ELF-1 (cell line): ENCODE results near the gene NTRK3.

Experiments
- DNase-seq: peaks from one replicate; pipeline ENCODE4 v3.0.0-alpha.2; 2016; ENCODE audit warnings: low read depth, low spot score

Gene NTRK3

GRCh38 chr15:88231909-88232644 is 24.5 kb downstream of the NTRK3 start:
- no peak for DNase-seq

- no peak for DNase-seq
Observed at GRCh38 chr15:88230823-88231222, 25.7 kb downstream of the NTRK3 start.

DNA sequence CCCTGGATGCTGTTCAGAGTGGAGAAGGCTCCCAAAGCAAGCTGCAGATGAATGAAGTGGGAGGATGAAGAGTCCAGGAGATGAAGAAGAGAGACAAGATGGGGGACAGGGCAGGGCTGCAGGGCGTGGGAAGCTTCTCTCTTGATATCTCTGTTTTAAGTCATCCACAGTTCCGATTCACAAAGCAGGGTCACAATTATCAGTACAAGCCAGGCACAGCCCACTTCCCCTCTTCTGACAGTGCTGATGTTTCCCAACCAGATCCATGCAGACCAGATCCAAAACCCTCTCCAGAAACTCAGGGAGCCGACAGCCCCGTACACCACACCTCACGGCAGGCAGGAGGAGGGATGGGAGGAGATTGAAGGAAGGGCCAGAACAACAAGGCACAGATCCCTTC is 31.1 kb downstream of the NTRK3 start:
- DNase-seq = no peak

DNA sequence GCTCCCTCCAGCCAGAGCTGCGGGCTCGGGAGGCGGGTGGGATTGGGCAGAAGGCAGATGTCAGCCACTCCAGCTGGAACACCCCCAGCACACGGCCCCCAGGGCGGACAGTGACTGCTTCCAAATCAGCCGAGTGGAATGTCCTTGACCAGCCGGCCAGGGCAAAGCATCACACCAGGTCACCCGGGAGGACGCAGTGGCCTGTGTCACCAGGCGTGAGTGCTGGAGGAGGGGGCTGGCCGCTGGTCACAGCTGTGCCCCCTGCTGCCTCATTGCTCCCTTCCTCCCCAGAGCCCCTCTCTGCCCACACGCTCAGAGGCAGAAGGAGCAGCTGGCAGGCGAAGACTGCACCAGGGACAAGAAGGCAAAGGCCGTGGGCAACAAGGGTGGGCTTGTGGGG is 33.5 kb downstream of the NTRK3 start:
- no peak for DNase-seq

- no peak for DNase-seq
Observed at GRCh38 chr15:88221836-88222235, 34.7 kb downstream of the NTRK3 start.

- DNase-seq = no peak
Observed at GRCh38 chr15:88220443-88221335, 35.9 kb downstream of the NTRK3 start.

GRCh38 chr15:88219623-88220022 is 36.9 kb downstream of the NTRK3 start:
- no peak for DNase-seq

DNA sequence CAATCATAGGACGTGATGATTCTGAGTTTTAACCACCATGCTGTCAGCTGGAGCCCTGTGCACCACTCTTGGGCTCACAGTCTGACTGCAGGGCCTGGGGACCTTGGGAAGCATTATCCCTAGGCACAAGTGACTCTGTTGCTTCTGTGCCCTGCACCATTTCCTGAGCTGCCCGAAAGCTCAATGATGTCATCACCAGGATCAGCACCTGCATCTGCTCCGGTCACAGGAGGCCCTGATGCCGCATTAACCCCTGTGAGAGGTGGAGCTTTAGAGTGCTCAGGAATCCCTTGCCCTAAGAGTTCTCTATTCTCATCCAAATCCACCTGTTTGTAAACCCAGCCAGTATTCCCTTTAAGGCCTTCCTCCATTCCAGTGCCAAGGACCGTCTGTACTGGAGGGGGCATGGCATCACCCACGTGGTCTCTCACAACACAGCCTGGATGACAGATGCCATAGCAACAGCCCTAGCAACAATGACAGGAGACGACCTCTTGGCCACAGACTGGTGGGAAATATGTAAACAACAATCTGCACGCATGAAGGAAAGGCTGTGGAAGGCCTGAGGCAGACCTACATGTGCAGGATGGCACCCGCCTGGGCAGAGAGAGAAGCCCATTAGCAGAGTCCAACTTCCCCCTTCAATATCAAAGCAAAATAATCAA is 37.9 kb downstream of the NTRK3 start:
- no peak for DNase-seq

DNA sequence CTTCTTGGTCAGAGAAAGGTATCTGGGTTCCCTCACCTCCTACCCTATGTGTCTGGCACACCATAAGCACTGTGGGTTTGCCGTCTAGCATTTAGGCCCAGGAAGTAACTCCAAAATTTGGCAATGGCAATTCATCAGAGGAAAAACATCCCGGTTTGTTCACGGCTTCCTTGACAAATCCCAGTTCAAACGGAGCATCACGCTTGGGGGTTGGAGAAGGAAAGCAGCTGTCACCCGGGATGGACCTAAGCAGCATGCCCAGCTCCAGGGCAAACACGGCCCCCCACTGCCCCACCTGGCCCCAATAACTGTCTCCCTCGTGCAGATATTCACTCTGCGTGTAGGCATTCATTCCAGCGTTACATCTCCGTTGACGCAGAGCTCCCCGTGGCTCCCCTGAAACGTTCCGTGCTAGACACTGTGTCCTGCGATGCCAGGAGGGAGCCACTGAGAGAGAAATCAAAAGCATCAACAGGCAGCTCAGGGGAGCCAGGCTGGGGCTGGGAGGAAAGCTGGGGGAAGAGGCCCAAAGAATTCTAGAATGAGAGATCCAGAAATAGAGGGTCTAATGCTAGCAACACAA is 41.4 kb downstream of the NTRK3 start:
- no peak for DNase-seq

GRCh38 chr15:88209111-88209510 is 47.4 kb downstream of the NTRK3 start:
- DNase-seq = no peak

GRCh38 chr15:88208396-88208795 is 48.1 kb downstream of the NTRK3 start:
- DNase-seq = no peak

GRCh38 chr15:88207565-88207964 is 49.0 kb downstream of the NTRK3 start:
- no peak for DNase-seq

DNA sequence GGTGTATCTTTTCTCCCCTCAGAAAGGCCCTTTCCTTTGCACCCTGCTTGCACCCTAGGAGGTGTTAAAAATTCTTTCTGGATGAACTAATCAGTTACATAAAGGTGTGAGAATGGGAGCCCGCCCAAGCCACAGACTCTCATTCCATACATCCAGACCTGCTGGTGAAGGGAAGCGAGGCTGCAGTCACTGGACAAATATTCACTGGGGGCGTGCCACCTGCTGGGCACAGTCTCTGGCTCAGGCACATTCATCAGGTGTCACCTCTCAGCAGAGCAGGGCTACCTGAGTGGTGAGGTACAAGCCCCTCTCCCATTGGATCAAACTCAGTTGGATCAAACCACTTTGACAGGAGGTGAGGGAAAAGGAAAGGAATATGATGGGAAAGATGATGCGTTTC is 52.0 kb downstream of the NTRK3 start:
- no peak for DNase-seq

GRCh38 chr15:88202231-88202630 is 54.3 kb downstream of the NTRK3 start:
- no peak for DNase-seq

- no peak for DNase-seq
Observed at GRCh38 chr15:88201207-88201606, 55.3 kb downstream of the NTRK3 start.

DNA sequence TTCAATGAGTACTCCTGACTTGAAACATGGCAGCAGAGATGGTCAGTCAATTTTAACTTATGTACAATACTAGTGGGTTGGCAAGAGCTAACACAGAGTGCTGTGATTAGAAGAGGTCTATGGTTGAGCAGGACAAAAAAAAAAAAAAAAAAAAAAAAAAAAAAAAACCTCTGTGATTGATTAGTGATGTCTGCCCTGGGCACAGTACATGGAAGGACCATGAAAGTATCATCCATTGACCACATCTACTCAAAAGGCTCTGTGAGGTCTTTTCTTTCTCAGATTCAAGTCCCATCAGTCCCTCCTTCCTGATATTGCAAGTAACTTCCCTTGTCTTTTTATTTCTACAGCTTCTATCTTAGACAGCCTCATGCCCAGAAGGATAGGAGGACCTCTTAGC is 59.6 kb downstream of the NTRK3 start:
- no peak for DNase-seq

GRCh38 chr15:88194162-88194561 is 62.4 kb downstream of the NTRK3 start:
- DNase-seq = no peak

DNA sequence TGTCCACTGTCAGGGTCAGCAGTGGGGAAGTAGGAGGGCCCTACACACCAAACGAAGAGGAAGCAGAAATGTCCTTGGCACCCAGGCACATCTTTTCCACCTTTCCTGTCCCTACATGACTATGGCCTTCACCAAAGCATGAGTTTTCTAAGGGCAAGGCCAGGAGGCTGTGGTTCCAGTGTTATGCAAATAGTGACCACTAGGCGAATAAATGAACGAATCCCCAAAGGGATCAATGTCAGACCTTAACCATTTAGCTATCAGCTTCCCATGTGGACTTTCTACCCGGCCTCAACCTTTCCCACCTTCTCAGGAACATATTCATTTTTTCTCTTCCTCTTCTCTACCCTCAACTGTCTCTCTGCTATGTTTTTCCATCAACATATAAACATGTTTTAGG is 63.1 kb downstream of the NTRK3 start:
- DNase-seq = peak; percentile 4

GRCh38 chr15:88191812-88192165 is 64.8 kb downstream of the NTRK3 start:
- DNase-seq = no peak

DNA sequence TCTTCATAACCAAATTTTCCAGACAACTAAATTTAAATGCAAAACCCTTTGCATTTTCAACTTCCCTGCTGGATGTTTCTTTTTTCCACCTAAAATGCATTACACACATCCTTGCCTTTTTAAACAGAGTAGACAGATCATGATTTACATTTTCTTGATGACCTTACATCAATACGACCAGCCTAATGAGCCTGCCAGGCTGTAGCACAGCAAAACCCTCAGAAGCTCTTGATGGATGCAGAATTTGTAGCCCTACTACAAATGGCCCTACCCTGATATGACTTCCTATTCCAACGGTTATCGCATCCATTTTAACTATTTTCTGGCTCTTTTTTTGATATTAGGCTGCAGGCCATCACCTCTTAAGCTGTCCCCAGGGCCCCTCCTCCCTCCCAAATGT is 66.3 kb downstream of the NTRK3 start:
- no peak for DNase-seq

GRCh38 chr15:88188300-88188699 is 68.2 kb downstream of the NTRK3 start:
- no peak for DNase-seq

GRCh38 chr15:88187195-88187594 is 69.3 kb downstream of the NTRK3 start:
- DNase-seq = no peak
